ENCODE data around the gene VMP1. TPM values are rescaled to one million over a fixed set of nuclear protein-coding genes. Genes with fewer than 3 reads are reported as not detected.
"Not testable (repeated sequence)": the region's sequence is repeated elsewhere in the genome, so short reads cannot be mapped to it uniquely, and the experiment has no call there.

Gene VMP1
- total and polyA plus RNA-seq, 2 donors (not counting 1 experiment from before 2014, with no cell fraction given): 125 to 235 TPM

GRCh38 chr17:59870482-59870881 is 163.0 kb downstream of the VMP1 start:
- Histone ChIP-seq H2AFZ (ENCODE audit: low read length) (no peak overlapping the region), H3K4me3 (replicated peaks in 1 of 4; ENCODE audit: control extremely low read depth in 1 of 4, insufficient read depth in 1 of 4, low read depth in 3 of 4, low read length in 4 of 4) (no peak overlapping the region), H3K9ac (ENCODE audit: insufficient read depth, low read length) (no peak overlapping the region), H3K79me2 (ENCODE audit: control insufficient read depth, insufficient read depth, low read length) (no peaks in the 10 kb centered on the region), H3K9me3 (ENCODE audit: control insufficient read depth, insufficient read depth, low read depth, low read length) (no peaks in the 10 kb centered on the region), H3K4me1 (ENCODE audit: control insufficient read depth, extremely low read depth, insufficient read depth, low read length) (no peaks in the 10 kb centered on the region), H3K36me3 (ENCODE audit: control insufficient read depth, insufficient read depth, low read length) (no peaks in the 10 kb centered on the region), H4K20me1 (ENCODE audit: control insufficient read depth, extremely low read depth, insufficient read depth, low read length) (no peaks in the 10 kb centered on the region), H3K4me2 (ENCODE audit: extremely low read depth, insufficient read depth, low read length) (no peak overlapping the region), H3K27me3 (ENCODE audit: control insufficient read depth, insufficient read depth, low read length) (no peaks in the 10 kb centered on the region), H3K27ac (ENCODE audit: insufficient read depth, low read length) (no peak overlapping the region)
- TF ChIP-seq EZH2 (IDR thresholded peaks at IDR 0.05; ENCODE audit: low read length, missing control alignments) (no peak), CTCF (conservative IDR thresholded peaks at IDR 0.05 in 1 of 2, IDR thresholded peaks at IDR 0.05 in 1 of 2; ENCODE audit: low read depth in 1 of 2, low read length in 2 of 2) (no peak)
- DNase-seq (ENCODE audit: low read depth in 2 of 2): no peak

GRCh38 chr17:59872351-59872750 is 164.9 kb downstream of the VMP1 start:
- H3K27me3 ChIP-seq (ENCODE audit: control insufficient read depth, insufficient read depth, low read length): no peaks in the 10 kb centered on the region
- no peak for DNase-seq (ENCODE audit: low read depth in 2 of 2)
- no peak overlapping the region for H2AFZ ChIP-seq (ENCODE audit: low read length)
- no peaks in the 10 kb centered on the region for H3K4me1 ChIP-seq (ENCODE audit: control insufficient read depth, extremely low read depth, insufficient read depth, low read length)
- no peaks in the 10 kb centered on the region for H3K9me3 ChIP-seq (ENCODE audit: control insufficient read depth, insufficient read depth, low read depth, low read length)
- H3K4me3 ChIP-seq (replicated peaks in 1 of 4; ENCODE audit: control extremely low read depth in 1 of 4, insufficient read depth in 1 of 4, low read depth in 3 of 4, low read length in 4 of 4): no peak overlapping the region
- no peak overlapping the region for H3K4me2 ChIP-seq (ENCODE audit: extremely low read depth, insufficient read depth, low read length)
- no peaks in the 10 kb centered on the region for H3K79me2 ChIP-seq (ENCODE audit: control insufficient read depth, insufficient read depth, low read length)
- H3K9ac ChIP-seq (ENCODE audit: insufficient read depth, low read length): no peak overlapping the region
- H3K27ac ChIP-seq (ENCODE audit: insufficient read depth, low read length): no peak overlapping the region
- H3K36me3 ChIP-seq (ENCODE audit: control insufficient read depth, insufficient read depth, low read length): no peaks in the 10 kb centered on the region
- TF ChIP-seq EZH2 (IDR thresholded peaks at IDR 0.05; ENCODE audit: low read length, missing control alignments): no peak
- no peak for TF ChIP-seq CTCF (conservative IDR thresholded peaks at IDR 0.05 in 1 of 2, IDR thresholded peaks at IDR 0.05 in 1 of 2; ENCODE audit: low read depth in 1 of 2, low read length in 2 of 2)
- H4K20me1 ChIP-seq (ENCODE audit: control insufficient read depth, extremely low read depth, insufficient read depth, low read length): no peaks in the 10 kb centered on the region

GRCh38 chr17:59873414-59873813 is 166.0 kb downstream of the VMP1 start:
- H3K27ac ChIP-seq (ENCODE audit: insufficient read depth, low read length); H3K4me1 ChIP-seq (ENCODE audit: control insufficient read depth, extremely low read depth, insufficient read depth, low read length); H3K4me3 ChIP-seq (replicated peaks in 1 of 4; ENCODE audit: control extremely low read depth in 1 of 4, insufficient read depth in 1 of 4, low read depth in 3 of 4, low read length in 4 of 4); H3K4me2 ChIP-seq (ENCODE audit: extremely low read depth, insufficient read depth, low read length); H3K27me3 ChIP-seq (ENCODE audit: control insufficient read depth, insufficient read depth, low read length); H2AFZ ChIP-seq (ENCODE audit: low read length); H4K20me1 ChIP-seq (ENCODE audit: control insufficient read depth, extremely low read depth, insufficient read depth, low read length); H3K9ac ChIP-seq (ENCODE audit: insufficient read depth, low read length); H3K79me2 ChIP-seq (ENCODE audit: control insufficient read depth, insufficient read depth, low read length); H3K9me3 ChIP-seq (ENCODE audit: control insufficient read depth, insufficient read depth, low read depth, low read length); DNase-seq (ENCODE audit: low read depth in 2 of 2); H3K36me3 ChIP-seq (ENCODE audit: control insufficient read depth, insufficient read depth, low read length): not testable (repeated sequence)
